ENCODE results near the gene CCDC15. TPM values are rescaled to one million over a fixed set of nuclear protein-coding genes. Genes with fewer than 3 reads are reported as not detected.

The CCDC15 gene
- total RNA-seq, 6 experiments from 2014 or later, result 1.3 to 3.2 (median 2.5) TPM

DNA sequence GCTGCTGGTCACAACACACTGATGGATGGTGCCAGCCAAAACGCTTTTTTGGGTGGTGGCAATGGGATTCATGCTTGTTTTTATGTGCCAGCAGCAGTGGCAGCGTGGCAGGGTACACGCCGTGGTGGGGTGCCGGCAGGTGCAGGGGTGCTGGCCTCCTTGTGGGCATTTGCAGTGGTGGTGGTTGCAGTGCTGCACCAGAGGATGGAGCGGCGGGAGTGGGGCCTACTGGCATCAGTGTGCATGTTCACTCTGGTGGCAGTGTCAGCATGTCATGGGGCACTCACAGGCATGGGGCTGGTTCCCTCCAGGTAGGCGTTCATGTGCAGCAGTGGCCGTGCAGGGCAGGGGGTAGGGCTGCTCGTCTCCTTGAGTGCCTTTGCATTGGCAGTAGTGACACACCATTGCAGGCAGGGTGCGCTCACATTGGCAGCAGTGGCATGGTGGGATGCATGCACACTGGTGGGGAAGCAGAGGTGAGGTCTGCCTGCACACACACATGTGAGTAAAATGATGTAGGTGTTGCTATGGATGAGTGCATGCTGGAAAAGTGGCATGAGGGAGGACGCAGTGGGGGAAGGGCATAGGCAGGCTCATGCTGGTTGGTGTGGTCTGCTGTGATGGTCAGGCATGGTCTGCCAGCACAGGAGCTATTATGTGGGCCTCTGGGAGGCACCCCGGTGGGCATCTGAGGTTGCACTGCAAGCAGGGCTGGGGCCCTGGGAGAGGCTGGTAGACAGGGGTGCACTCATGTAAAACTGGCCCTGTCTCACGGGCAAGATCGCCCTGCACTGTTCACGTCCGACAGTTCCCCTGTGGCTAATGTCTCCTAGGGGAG, 29.9 kb downstream of the CCDC15 start:
- H3K27ac Mint-ChIP-seq, result no peak overlapping the region
- peaks cover 18% of the 10 kb centered on the region; the same call in 1 of the 2 replicates for H3K9me3 Mint-ChIP-seq
- no peak for DNase-seq
- no peaks in the 10 kb centered on the region for H3K4me1 Mint-ChIP-seq (ENCODE audit: low read depth)
- peaks cover 33% of the 10 kb centered on the region for H3K36me3 Mint-ChIP-seq (ENCODE audit: low read depth)
- no peaks in the 10 kb centered on the region for H3K27me3 Mint-ChIP-seq (ENCODE audit: insufficient read depth)
- H3K4me3 Mint-ChIP-seq, result no peak overlapping the region
- no peak for TF ChIP-seq CTCF (IDR thresholded peaks at IDR 0.05)

DNA sequence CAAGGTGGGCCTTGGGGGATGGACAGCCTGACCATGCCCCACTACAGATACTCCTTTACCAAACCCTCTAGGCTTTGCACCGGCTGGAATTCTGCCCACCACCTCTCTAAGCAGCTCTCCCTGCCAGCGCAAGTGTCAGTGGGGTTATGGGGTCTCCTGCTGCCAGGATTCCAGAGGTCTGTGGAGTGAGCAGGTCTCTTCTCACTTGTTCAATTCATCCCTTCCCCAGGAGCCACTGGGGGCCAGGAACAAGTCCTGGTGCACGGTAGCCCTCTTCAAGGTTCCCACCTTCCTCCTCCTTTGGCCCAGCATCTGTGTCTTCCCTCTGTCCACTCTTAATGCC, 30.5 kb downstream of the CCDC15 start:
- Mint-ChIP-seq H3K4me3 (no peak overlapping the region), H3K27ac (no peak overlapping the region), H3K9me3 (peaks cover 17% of the 10 kb centered on the region; the same call in 1 of the 2 replicates), H3K27me3 (ENCODE audit: insufficient read depth) (no peaks in the 10 kb centered on the region), H3K4me1 (ENCODE audit: low read depth) (no peaks in the 10 kb centered on the region), H3K36me3 (ENCODE audit: low read depth) (peaks cover 29% of the 10 kb centered on the region)
- no peak for TF ChIP-seq CTCF (IDR thresholded peaks at IDR 0.05)
- DNase-seq, result no peak

DNA sequence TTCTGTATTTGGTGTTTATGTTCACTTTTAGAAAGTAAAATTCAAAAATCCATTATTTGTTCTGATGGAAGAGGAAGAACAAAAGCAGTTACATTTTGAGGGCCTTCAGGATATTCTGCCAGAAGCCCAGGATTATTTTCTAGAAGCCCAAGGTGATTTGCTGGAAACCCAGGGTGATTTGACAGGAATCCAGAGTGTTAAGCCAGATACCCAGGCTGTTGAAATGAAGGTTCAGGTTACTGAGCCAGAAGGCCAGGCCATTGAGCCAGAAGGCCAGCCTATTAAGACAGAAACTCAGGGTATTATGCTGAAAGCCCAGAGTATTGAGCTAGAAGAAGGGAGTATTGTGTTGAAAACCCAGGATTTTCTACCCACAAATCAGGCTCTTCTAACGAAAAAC, 33.1 kb downstream of the CCDC15 start:
- Mint-ChIP-seq H3K9me3 (peaks cover 2% of the 10 kb centered on the region; the same call in 1 of the 2 replicates), H3K4me3 (no peak overlapping the region), H3K36me3 (ENCODE audit: low read depth) (peaks cover 5% of the 10 kb centered on the region), H3K4me1 (ENCODE audit: low read depth) (no peaks in the 10 kb centered on the region), H3K27ac (no peak overlapping the region), H3K27me3 (ENCODE audit: insufficient read depth) (no peaks in the 10 kb centered on the region)
- no peak for DNase-seq
- TF ChIP-seq CTCF (IDR thresholded peaks at IDR 0.05), result no peak

- Mint-ChIP-seq H3K36me3 (ENCODE audit: low read depth) (peaks cover 5% of the 10 kb centered on the region; the same call in 1 of the 2 replicates), H3K4me3 (no peak overlapping the region), H3K4me1 (ENCODE audit: low read depth) (no peaks in the 10 kb centered on the region), H3K27ac (no peak overlapping the region), H3K27me3 (ENCODE audit: insufficient read depth) (no peaks in the 10 kb centered on the region), H3K9me3 (no peaks in the 10 kb centered on the region)
- no peak for TF ChIP-seq CTCF (IDR thresholded peaks at IDR 0.05)
- no peak for DNase-seq
These were observed 34.1 kb downstream of the CCDC15 start for GRCh38 chr11:124988063-124988462.

- H3K4me3 Mint-ChIP-seq, result no peak overlapping the region
- H3K4me1 Mint-ChIP-seq (ENCODE audit: low read depth), result no peaks in the 10 kb centered on the region
- H3K9me3 Mint-ChIP-seq, result no peaks in the 10 kb centered on the region
- peaks cover 15% of the 10 kb centered on the region for H3K36me3 Mint-ChIP-seq (ENCODE audit: low read depth)
- no peak for TF ChIP-seq CTCF (IDR thresholded peaks at IDR 0.05)
- no peak overlapping the region for H3K27ac Mint-ChIP-seq
- DNase-seq, result no peak
- no peaks in the 10 kb centered on the region; the same call in 1 of the 2 replicates for H3K27me3 Mint-ChIP-seq (ENCODE audit: insufficient read depth)
These were observed 47.2 kb downstream of the CCDC15 start for GRCh38 chr11:125001079-125001778.

Data from HFFc6 (cell line).